Smooth muscle cell (in vitro differentiated cells): ENCODE measurements around the gene MYO18B. TPM values are rescaled to one million over a fixed set of nuclear protein-coding genes. Genes with fewer than 3 reads are reported as not detected.

Experiments
- DNase-seq: peaks from one replicate; lab custom pipeline; 2025; ENCODE audit not compliant: unreplicated experiment; lab: John Stamatoyannopoulos, UW
- H2AFZ ChIP-seq: fragments of 200-600 bp; sonication (generic); 2 replicates; pipeline ENCODE4 v1.6.0; 2016; ENCODE audit warnings: antibody characterized with exemption, low read depth, mild to moderate bottlenecking
- H3F3A ChIP-seq: fragments of 200-600 bp; sonication (generic); 2 replicates; pipeline ENCODE4 v1.6.0; 2017; ENCODE audit warnings: antibody characterized with exemption, low read depth
- H3K27ac ChIP-seq: fragments of 200-600 bp; sonication (generic); 2 replicates; pipeline ENCODE4 v1.5.1; 2016; ENCODE audit warnings: low read depth, mild to moderate bottlenecking
- H3K27me3 ChIP-seq: fragments of 200-600 bp; sonication (generic); 2 replicates; pipeline ENCODE4 v1.6.1; 2016; ENCODE audit warnings: low read depth, mild to moderate bottlenecking
- H3K36me3 ChIP-seq: fragments of 200-600 bp; sonication (generic); 2 replicates; pipeline ENCODE4 v1.5.1; 2016; ENCODE audit warnings: low read depth
- H3K4me1 ChIP-seq: fragments of 200-600 bp; sonication (generic); 2 replicates; pipeline ENCODE4 v1.5.1; 2016; ENCODE audit warnings: low read depth
- H3K4me2 ChIP-seq: fragments of 200-600 bp; sonication (generic); 2 replicates; pipeline ENCODE4 v1.6.0; 2016; ENCODE audit warnings: mild to moderate bottlenecking
- H3K4me3 ChIP-seq: fragments of 200-600 bp; sonication (generic); 2 replicates; pipeline ENCODE4 v1.5.1; 2016; ENCODE audit warnings: mild to moderate bottlenecking
- H3K79me2 ChIP-seq: fragments of 200-600 bp; sonication (generic); 2 replicates; pipeline ENCODE4 v1.6.0; 2016; ENCODE audit warnings: low read depth, mild to moderate bottlenecking
- H3K9ac ChIP-seq: fragments of 200-600 bp; sonication (generic); 2 replicates; pipeline ENCODE4 v1.6.0; 2016; ENCODE audit warnings: low read depth
- H3K9me3 ChIP-seq: fragments of 200-600 bp; sonication (generic); replicated peaks from 2 replicates; pipeline ENCODE4 v1.5.1; 2016; ENCODE audit warnings: low read depth
- H4K20me1 ChIP-seq: fragments of 200-600 bp; sonication (generic); 2 replicates; pipeline ENCODE4 v1.6.0; 2016; ENCODE audit warnings: low read depth
- WGBS: methylation state at CpG from one replicate; pipeline ENCODE4 v1.1.7; 2016; ENCODE audit warnings: low lambda C conversion rate; 5-methylcytosine and 5-hydroxymethylcytosine counted together
- polyA plus RNA-seq: library from polyadenylated mRNA; unstranded; fragments of >200 nt; fragmentation: Nextera tagmentation; extraction: Ambion mirVana; gene quantifications from 2 replicates; pipeline ENCODE4 v1.2.1, GENCODE V29; 2016
- total RNA-seq: library from RNA; depleted of rRNA; stranded (reverse); fragments of >200 nt; gene quantifications from 2 replicates; pipeline ENCODE4 v1.2.3, GENCODE V29; 2014
- TF ChIP-seq, protein P1 (sequence below): fragments of 200-600 bp; sonication (generic); IDR thresholded peaks from 2 replicates; pipeline ENCODE4 v1.5.1; 2017; ENCODE audit warnings: borderline replicate concordance, mild to moderate bottlenecking, antibody characterized with exemption; ENCODE audit not compliant: insufficient read depth, poor library complexity, severe bottlenecking

The MYO18B gene
- total and polyA plus RNA-seq, 2 experiments from 2014 or later = 0.13 to 1.2 TPM

GRCh38 chr22:25722223-25722622 lies 19.8 kb upstream of the MYO18B start:
- 96% methylated on average over 16 of the region's 16 CpGs for WGBS
- no peaks in the 10 kb centered on the region for H3K4me1 ChIP-seq
- H3K27me3 ChIP-seq = no peaks in the 10 kb centered on the region
- H3K4me3 ChIP-seq = no peak overlapping the region
- no peaks in the 10 kb centered on the region for H3K79me2 ChIP-seq
- H3K36me3 ChIP-seq = no peaks in the 10 kb centered on the region
- H4K20me1 ChIP-seq = no peaks in the 10 kb centered on the region
- TF ChIP-seq, protein P1, sequence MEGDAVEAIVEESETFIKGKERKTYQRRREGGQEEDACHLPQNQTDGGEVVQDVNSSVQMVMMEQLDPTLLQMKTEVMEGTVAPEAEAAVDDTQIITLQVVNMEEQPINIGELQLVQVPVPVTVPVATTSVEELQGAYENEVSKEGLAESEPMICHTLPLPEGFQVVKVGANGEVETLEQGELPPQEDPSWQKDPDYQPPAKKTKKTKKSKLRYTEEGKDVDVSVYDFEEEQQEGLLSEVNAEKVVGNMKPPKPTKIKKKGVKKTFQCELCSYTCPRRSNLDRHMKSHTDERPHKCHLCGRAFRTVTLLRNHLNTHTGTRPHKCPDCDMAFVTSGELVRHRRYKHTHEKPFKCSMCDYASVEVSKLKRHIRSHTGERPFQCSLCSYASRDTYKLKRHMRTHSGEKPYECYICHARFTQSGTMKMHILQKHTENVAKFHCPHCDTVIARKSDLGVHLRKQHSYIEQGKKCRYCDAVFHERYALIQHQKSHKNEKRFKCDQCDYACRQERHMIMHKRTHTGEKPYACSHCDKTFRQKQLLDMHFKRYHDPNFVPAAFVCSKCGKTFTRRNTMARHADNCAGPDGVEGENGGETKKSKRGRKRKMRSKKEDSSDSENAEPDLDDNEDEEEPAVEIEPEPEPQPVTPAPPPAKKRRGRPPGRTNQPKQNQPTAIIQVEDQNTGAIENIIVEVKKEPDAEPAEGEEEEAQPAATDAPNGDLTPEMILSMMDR = no peak
- no peak overlapping the region for H2AFZ ChIP-seq
- peaks cover 6% of the 10 kb centered on the region for H3F3A ChIP-seq
- H3K27ac ChIP-seq = no peak overlapping the region
- no peaks in the 10 kb centered on the region for H3K9me3 ChIP-seq
- no peak overlapping the region for H3K9ac ChIP-seq
- no peak overlapping the region for H3K4me2 ChIP-seq
- no peak for DNase-seq

DNA sequence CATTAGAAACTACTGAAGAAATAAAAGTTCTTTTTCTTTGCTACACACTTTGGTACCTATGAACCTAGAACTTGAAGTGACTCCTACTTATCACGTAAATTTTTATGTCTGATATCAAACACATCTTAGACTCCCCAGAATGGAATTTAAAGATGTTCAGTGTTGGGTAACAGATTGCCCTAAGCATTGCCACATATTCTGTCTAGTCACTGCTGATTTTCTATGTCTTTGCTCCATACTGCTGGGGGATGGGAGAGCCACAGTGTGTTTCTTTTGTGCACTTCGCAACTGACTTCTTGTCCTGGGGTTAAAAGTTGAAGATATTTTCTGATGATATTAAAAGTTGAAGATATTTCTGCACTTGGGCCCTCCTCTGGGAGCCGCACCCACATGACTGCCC lies 19.4 kb upstream of the MYO18B start:
- Histone ChIP-seq H3K79me2 (no peaks in the 10 kb centered on the region), H3K27ac (no peak overlapping the region), H3K4me3 (no peak overlapping the region), H3K4me2 (no peak overlapping the region), H3K9me3 (no peaks in the 10 kb centered on the region), H2AFZ (no peak overlapping the region), H3K36me3 (no peaks in the 10 kb centered on the region), H3F3A (peaks cover 6% of the 10 kb centered on the region), H3K27me3 (no peaks in the 10 kb centered on the region), H4K20me1 (no peaks in the 10 kb centered on the region), H3K4me1 (no peaks in the 10 kb centered on the region), H3K9ac (no peak overlapping the region)
- no peak for DNase-seq
- 91% methylated on average over 3 of the region's 3 CpGs for WGBS
- TF ChIP-seq, protein P1 = no peak

DNA sequence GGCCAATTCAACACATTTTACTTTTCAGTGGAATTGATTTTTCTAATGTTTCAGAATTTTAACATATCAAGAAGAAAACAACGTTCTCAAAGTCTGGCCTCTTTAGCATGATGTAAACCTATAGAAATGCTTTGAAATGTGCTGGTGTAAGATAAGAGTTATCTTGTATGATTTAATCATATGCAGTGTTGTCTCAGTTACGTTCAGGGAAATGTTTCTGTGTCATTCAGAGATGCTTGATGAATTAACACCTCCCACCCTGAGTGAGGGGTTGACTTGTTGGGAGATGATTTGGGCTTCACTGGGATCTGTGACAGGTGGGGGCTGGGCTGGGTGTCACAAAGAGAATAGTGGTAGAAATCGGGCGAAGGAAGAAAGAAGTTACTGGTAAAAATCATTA lies 15.7 kb upstream of the MYO18B start:
- Histone ChIP-seq H3K4me1 (no peaks in the 10 kb centered on the region), H3K27me3 (no peaks in the 10 kb centered on the region), H3K9ac (no peak overlapping the region), H3K4me3 (no peak overlapping the region), H3F3A (peaks cover 6% of the 10 kb centered on the region), H3K36me3 (no peaks in the 10 kb centered on the region), H3K27ac (no peak overlapping the region), H3K9me3 (no peaks in the 10 kb centered on the region), H2AFZ (no peak overlapping the region), H3K4me2 (peak overlapping the region; percentile 38), H4K20me1 (no peaks in the 10 kb centered on the region), H3K79me2 (no peaks in the 10 kb centered on the region)
- TF ChIP-seq, protein P1 = no peak
- 37% methylated on average over 4 of the region's 4 CpGs for WGBS
- no peak for DNase-seq

- Histone ChIP-seq H3K36me3 (no peaks in the 10 kb centered on the region), H3K4me2 (no peak overlapping the region), H3K9ac (no peak overlapping the region), H3F3A (peaks cover 6% of the 10 kb centered on the region), H2AFZ (no peak overlapping the region), H3K79me2 (no peaks in the 10 kb centered on the region), H3K4me1 (no peaks in the 10 kb centered on the region), H3K27me3 (no peaks in the 10 kb centered on the region), H3K27ac (no peak overlapping the region), H4K20me1 (no peaks in the 10 kb centered on the region), H3K4me3 (no peak overlapping the region), H3K9me3 (no peaks in the 10 kb centered on the region)
- DNase-seq = no peak
- TF ChIP-seq, protein P1 = no peak
- WGBS = 86% methylated on average over 7 of the region's 7 CpGs
Measured at GRCh38 chr22:25728071-25728470, 13.9 kb upstream of the MYO18B start.
